Activated naive CD8-positive, alpha-beta T cell treated with anti-CD3 and anti-CD28 coated beads, Interleukin-2, amount 50 U/mL, for 16 hours (primary cell): Measurements from ENCODE around the gene ALS2.
"Not testable (repeated sequence)": the region's sequence is repeated elsewhere in the genome, so short reads cannot be mapped to it uniquely, and the experiment has no call there.

ENCODE experiments used
- DNase-seq: peaks from one replicate; pipeline ENCODE4 v3.0.0-alpha.2; 2020; ENCODE audit warnings: low read depth, low spot score

ALS2 gene

GRCh38 chr2:201794294-201794693 lies 13.6 kb upstream of the ALS2 start:
- DNase-seq: no peak

GRCh38 chr2:201793631-201794030 lies 12.9 kb upstream of the ALS2 start:
- DNase-seq: no peak

- DNase-seq: no peak
Measured at GRCh38 chr2:201790989-201791388, 10.3 kb upstream of the ALS2 start.

- DNase-seq: no peak
Measured at GRCh38 chr2:201790291-201790690, 9.6 kb upstream of the ALS2 start.

GRCh38 chr2:201789395-201789794 lies 8.7 kb upstream of the ALS2 start:
- no peak for DNase-seq

GRCh38 chr2:201788371-201788770 lies 7.6 kb upstream of the ALS2 start:
- no peak for DNase-seq

GRCh38 chr2:201786471-201786870 lies 5.7 kb upstream of the ALS2 start:
- DNase-seq: no peak

GRCh38 chr2:201785135-201785534 lies 4.4 kb upstream of the ALS2 start:
- no peak for DNase-seq

- no peak for DNase-seq
Measured at GRCh38 chr2:201784563-201784962, 3.8 kb upstream of the ALS2 start.

- DNase-seq: no peak
Measured at GRCh38 chr2:201781557-201782051, 871 bp upstream of the ALS2 start.

- no peak for DNase-seq
Measured at GRCh38 chr2:201779901-201780673, 646 bp downstream of the ALS2 start.

- DNase-seq: no peak
Measured at GRCh38 chr2:201777869-201778268, 2.9 kb downstream of the ALS2 start.

- no peak for DNase-seq
Measured at GRCh38 chr2:201777043-201777442, 3.7 kb downstream of the ALS2 start.

GRCh38 chr2:201775326-201775725 lies 5.4 kb downstream of the ALS2 start:
- DNase-seq: no peak

GRCh38 chr2:201774546-201774945 lies 6.2 kb downstream of the ALS2 start:
- no peak for DNase-seq

- no peak for DNase-seq
Measured at GRCh38 chr2:201773990-201774389, 6.7 kb downstream of the ALS2 start.

- no peak for DNase-seq
Measured at GRCh38 chr2:201769666-201770373, 10.9 kb downstream of the ALS2 start.

- no peak for DNase-seq
Measured at GRCh38 chr2:201768918-201769317, 11.8 kb downstream of the ALS2 start.

GRCh38 chr2:201765799-201766198 lies 14.9 kb downstream of the ALS2 start:
- no peak for DNase-seq

GRCh38 chr2:201764469-201764868 lies 16.3 kb downstream of the ALS2 start:
- DNase-seq: not testable (repeated sequence)

GRCh38 chr2:201761101-201761500 lies 19.6 kb downstream of the ALS2 start:
- no peak for DNase-seq

GRCh38 chr2:201759567-201759966 lies 21.2 kb downstream of the ALS2 start:
- DNase-seq: no peak

GRCh38 chr2:201758873-201759272 lies 21.9 kb downstream of the ALS2 start:
- DNase-seq: no peak
